Measurements from ENCODE around the gene DYNC1H1. TPM values are rescaled to one million over a fixed set of nuclear protein-coding genes. Genes with fewer than 3 reads are reported as not detected.

DYNC1H1 gene
- total and polyA plus RNA-seq, 2 experiments from 2014 or later: 141 to 405 TPM

DNA sequence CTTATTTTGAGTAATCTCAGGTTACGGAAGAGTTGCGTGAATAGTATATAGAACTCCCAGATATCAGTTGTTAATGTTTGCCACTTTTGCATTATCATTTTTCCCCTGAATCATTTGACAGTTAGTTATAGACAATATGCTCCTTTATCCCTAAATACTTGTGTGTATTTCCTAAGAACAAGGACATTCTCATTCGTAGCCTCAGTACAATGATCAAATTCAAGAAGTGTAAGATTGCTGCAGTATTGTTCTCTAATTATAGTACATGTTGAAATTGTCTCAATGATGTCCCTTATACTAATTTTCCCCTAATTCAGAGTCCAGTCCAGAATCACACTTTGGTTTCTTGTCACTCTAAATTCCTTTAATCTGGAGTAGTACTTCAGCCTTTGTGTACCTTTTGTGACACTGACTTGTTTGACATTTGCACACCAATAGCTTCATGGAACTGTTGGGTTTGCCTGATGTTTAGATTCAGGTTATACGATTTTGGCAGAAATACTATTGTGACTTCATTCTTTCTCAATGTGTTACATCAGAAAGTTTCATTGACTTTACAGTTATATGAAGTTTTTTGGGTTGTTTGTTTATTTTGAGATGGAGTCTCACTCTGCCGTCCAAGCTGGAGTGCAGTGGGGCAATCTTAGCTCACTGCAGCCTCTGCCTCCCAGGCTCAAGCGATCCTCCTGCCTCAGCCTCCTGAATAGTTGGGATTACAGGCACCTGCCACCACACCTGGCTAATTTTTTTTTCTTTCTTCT, 13.1 kb downstream of the DYNC1H1 start:
- no peak for TF ChIP-seq CTCF (IDR thresholded peaks at IDR 0.05; ENCODE audit: poor library complexity)
- no peak for TF ChIP-seq EZH2 (IDR thresholded peaks at IDR 0.05; ENCODE audit: borderline replicate concordance)
- no peak for TF ChIP-seq EZH2phosphoT487 (IDR thresholded peaks at IDR 0.05; ENCODE audit: low read depth, severe bottlenecking, unreplicated experiment)
- Histone ChIP-seq H3K9me3 (ENCODE audit: low read depth) (no peaks in the 10 kb centered on the region), H3K4me2 (no peak overlapping the region), H3K9me2 (replicated peaks; ENCODE audit: insufficient read depth) (no peaks in the 10 kb centered on the region), H3K27ac (no peak overlapping the region), H3K79me2 (peaks cover 73% of the 10 kb centered on the region), H4K20me1 (ENCODE audit: insufficient read depth, poor library complexity, severe bottlenecking) (peaks cover 48% of the 10 kb centered on the region), H3K4me3 (no peak overlapping the region), H2AFZ (no peak overlapping the region), H3K4me1 (ENCODE audit: insufficient read depth) (peaks cover 4% of the 10 kb centered on the region), H3K36me3 (replicated peaks; ENCODE audit: insufficient read depth, low read depth) (peaks cover 5% of the 10 kb centered on the region), H3K27me3 (no peaks in the 10 kb centered on the region)
- WGBS (ENCODE audit: low lambda C conversion rate, missing lambda C conversion rate): 92% methylated on average over 6 of the region's 6 CpGs
- no peak for DNase-seq (ENCODE audit: low spot score)

GRCh38 chr14:101979666-101980065, 15.3 kb downstream of the DYNC1H1 start:
- H4K20me1 ChIP-seq (ENCODE audit: insufficient read depth, poor library complexity, severe bottlenecking): peaks cover 26% of the 10 kb centered on the region
- no peak overlapping the region for H2AFZ ChIP-seq
- H3K4me3 ChIP-seq: no peak overlapping the region
- no peaks in the 10 kb centered on the region for H3K4me1 ChIP-seq (ENCODE audit: insufficient read depth)
- H3K9me3 ChIP-seq (ENCODE audit: low read depth): no peaks in the 10 kb centered on the region
- peaks cover 54% of the 10 kb centered on the region for H3K79me2 ChIP-seq
- H3K9me2 ChIP-seq (replicated peaks; ENCODE audit: insufficient read depth): no peaks in the 10 kb centered on the region
- no peak overlapping the region for H3K4me2 ChIP-seq
- WGBS (ENCODE audit: low lambda C conversion rate, missing lambda C conversion rate): 91% methylated on average over 6 of the region's 6 CpGs
- H3K27me3 ChIP-seq: no peaks in the 10 kb centered on the region
- H3K27ac ChIP-seq: no peak overlapping the region
- no peak for DNase-seq (ENCODE audit: low spot score)
- TF ChIP-seq CTCF (IDR thresholded peaks at IDR 0.05; ENCODE audit: poor library complexity) (no peak), EZH2phosphoT487 (IDR thresholded peaks at IDR 0.05; ENCODE audit: low read depth, severe bottlenecking, unreplicated experiment) (no peak), EZH2 (IDR thresholded peaks at IDR 0.05; ENCODE audit: borderline replicate concordance) (no peak)
- H3K36me3 ChIP-seq (replicated peaks; ENCODE audit: insufficient read depth, low read depth): peaks cover 5% of the 10 kb centered on the region

DNA sequence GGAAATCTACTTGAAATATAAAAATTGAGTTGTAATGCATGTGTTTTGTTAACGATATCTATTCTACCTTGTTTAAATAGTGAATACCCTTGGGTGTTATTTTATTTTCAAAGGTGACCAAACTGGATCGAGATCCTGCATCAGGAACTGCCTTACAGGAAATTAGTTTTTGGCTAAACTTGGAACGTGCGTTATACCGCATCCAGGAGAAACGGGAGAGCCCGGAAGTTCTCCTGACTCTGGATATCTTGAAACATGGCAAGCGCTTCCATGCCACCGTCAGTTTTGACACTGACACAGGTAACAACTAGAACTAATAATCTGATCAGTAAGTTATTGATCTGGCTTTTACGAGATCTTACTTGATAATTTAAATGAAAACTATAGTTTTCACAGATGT, 15.9 kb downstream of the DYNC1H1 start:
- WGBS (ENCODE audit: low lambda C conversion rate, missing lambda C conversion rate): 98% methylated on average over 10 of the region's 10 CpGs
- H3K27me3 ChIP-seq: no peaks in the 10 kb centered on the region
- DNase-seq (ENCODE audit: low spot score): no peak
- H3K9me2 ChIP-seq (replicated peaks; ENCODE audit: insufficient read depth): no peaks in the 10 kb centered on the region
- H2AFZ ChIP-seq: no peak overlapping the region
- TF ChIP-seq EZH2 (IDR thresholded peaks at IDR 0.05; ENCODE audit: borderline replicate concordance) (no peak), CTCF (IDR thresholded peaks at IDR 0.05; ENCODE audit: poor library complexity) (no peak)
- peaks cover 5% of the 10 kb centered on the region for H3K36me3 ChIP-seq (replicated peaks; ENCODE audit: insufficient read depth, low read depth)
- H3K79me2 ChIP-seq: peaks cover 48% of the 10 kb centered on the region
- no peaks in the 10 kb centered on the region for H3K4me1 ChIP-seq (ENCODE audit: insufficient read depth)
- H3K4me3 ChIP-seq: no peak overlapping the region
- H4K20me1 ChIP-seq (ENCODE audit: insufficient read depth, poor library complexity, severe bottlenecking): peaks cover 20% of the 10 kb centered on the region
- H3K27ac ChIP-seq: peak overlapping the region; percentile 40
- H3K9me3 ChIP-seq (ENCODE audit: low read depth): no peaks in the 10 kb centered on the region
- no peak overlapping the region for H3K4me2 ChIP-seq

All from hepatocyte (in vitro differentiated cells).